ENCODE data around the gene B3GNT3. TPM values are rescaled to one million over a fixed set of nuclear protein-coding genes. Genes with fewer than 3 reads are reported as not detected.

B3GNT3 gene
- total and polyA plus RNA-seq, 9 of the 15 experiments (the other 6 are each of a cell fraction or from before 2014, with no cell fraction given), result 0.06 to 0.11 (median 0.07) TPM; not detected in 6

- TF ChIP-seq E2F5 (CRISPR knock-in tag; IDR thresholded peaks at IDR 0.05) (no peak), GABPA (tag; conservative IDR thresholded peaks at IDR 0.05; ENCODE audit: low read depth) (no peak), VEZF1 (CRISPR knock-in tag; IDR thresholded peaks at IDR 0.05) (peak; percentile 26; the same call in 1 of the 2 replicates), MYNN (IDR thresholded peaks at IDR 0.05) (peak; percentile 28; the same call in 1 of the 2 replicates), MYNN (CRISPR knock-in tag; IDR thresholded peaks at IDR 0.05) (no peak), KLF6 (CRISPR knock-in tag; IDR thresholded peaks at IDR 0.05; ENCODE audit: borderline replicate concordance) (no peak), CREM (IDR thresholded peaks at IDR 0.05; ENCODE audit: low read depth) (peak; percentile 20; the same call in 1 of the 2 replicates), MAZ (CRISPR knock-in tag; conservative IDR thresholded peaks at IDR 0.05 in 1 of 2, IDR thresholded peaks at IDR 0.05 in 1 of 2) (peak in 1 of 2 experiments; percentile 31; a peak in 1 of 4 replicates), PCBP1 (IDR thresholded peaks at IDR 0.05; ENCODE audit: low read depth, low read length, poor library complexity, severe bottlenecking) (peak; percentile 89), EGR1 (conservative IDR thresholded peaks at IDR 0.05) (peak; percentile 54), POLR2G (IDR thresholded peaks at IDR 0.05; ENCODE audit: low read depth, low read length) (peak; percentile 84), C11orf30 (IDR thresholded peaks at IDR 0.05; ENCODE audit: low read depth) (no peak), IFI16 (CRISPR knock-in tag; IDR thresholded peaks at IDR 0.05) (no peak), TBP (optimal IDR thresholded peaks at IDR 0.05; ENCODE audit: low read depth, low read length) (no peak), GTF2F1 (IDR thresholded peaks at IDR 0.05; ENCODE audit: low read depth, low read length) (no peak), ZBTB7A (IDR thresholded peaks at IDR 0.05; ENCODE audit: borderline replicate concordance, control insufficient read depth, low read depth, low read length) (peak; percentile 30; the same call in 1 of the 2 replicates), POLR2AphosphoS2 (IDR thresholded peaks at IDR 0.05; ENCODE audit: low read length) (peak; percentile 86; the same call in 1 of the 2 replicates)
These were observed 16.5 kb upstream of the B3GNT3 start (continued) for GRCh38 chr19:17778251-17778967.

All from K562 (cell line).